Measurements from ENCODE around the gene CD276. TPM values are rescaled to one million over a fixed set of nuclear protein-coding genes. Genes with fewer than 3 reads are reported as not detected.
"Not testable (repeated sequence)": the region's sequence is repeated elsewhere in the genome, so short reads cannot be mapped to it uniquely, and the experiment has no call there.

CD276 gene
- 40.6 TPM for total RNA-seq
- polyA plus RNA-seq = 55.4 TPM

DNA sequence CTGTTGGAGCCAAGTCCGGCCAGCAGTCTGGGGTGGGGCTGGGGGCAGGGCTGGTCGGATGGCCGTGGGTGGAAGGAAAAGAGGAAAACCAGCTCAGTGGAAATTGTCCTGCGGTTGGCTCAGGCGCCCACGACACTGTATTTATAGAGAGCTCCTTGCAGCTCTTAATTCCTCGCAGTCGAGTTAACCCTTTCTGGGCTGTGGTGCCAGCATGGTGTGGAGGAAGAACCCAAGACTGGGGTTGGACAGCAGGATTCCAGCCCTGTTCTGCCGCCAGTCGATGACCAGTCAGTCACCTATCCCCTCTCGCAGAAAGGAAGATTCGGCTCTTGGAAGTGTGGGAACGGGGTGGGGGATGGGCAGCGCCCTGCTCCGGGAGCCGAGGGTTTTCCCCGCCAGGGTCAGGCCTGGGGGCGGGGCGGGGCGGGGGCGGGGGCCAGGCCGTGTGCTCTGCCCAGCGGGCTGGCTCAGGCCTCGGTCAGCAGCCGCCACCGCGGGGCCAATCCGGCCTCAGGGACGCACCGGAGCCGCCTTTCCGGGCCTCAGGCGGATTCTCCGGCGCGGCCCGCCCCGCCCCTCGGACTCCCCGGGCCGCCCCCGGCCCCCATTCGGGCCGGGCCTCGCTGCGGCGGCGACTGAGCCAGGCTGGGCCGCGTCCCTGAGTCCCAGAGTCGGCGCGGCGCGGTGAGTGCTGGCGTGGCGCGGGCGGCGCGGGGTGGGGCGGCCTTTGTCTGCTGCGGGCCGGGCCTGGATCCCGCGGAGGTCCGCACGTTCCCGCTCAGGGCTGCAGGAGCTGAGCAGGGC, at the start of gene CD276:
CD276 (plus strand) TSS at position 607 of the 804 bp plus-strand sequence. CDS start 15,257 bp downstream, outside the sequence.
- 1% methylated on average over 68 of the region's 69 CpGs for WGBS
- DNase-seq (ENCODE audit: extremely low spot score) = no peak
- no peaks in the 10 kb centered on the region for H3K36me3 ChIP-seq (ENCODE audit: insufficient read depth)
- no peaks in the 10 kb centered on the region for H3K4me1 ChIP-seq (ENCODE audit: insufficient read depth)
- peak within 1 kb of the TSS; percentile 85 for H3K4me3 ChIP-seq (ENCODE audit: low read depth, low read length)
- H3K27ac ChIP-seq (ENCODE audit: low read depth) = peak within 1 kb of the TSS; percentile 60

- no peak overlapping the region for H3K4me3 ChIP-seq (ENCODE audit: low read depth, low read length)
Observed at GRCh38 chr15:73637527-73637926, 46.7 kb upstream of the CD276 start.

GRCh38 chr15:73639464-73639863, 44.7 kb upstream of the CD276 start:
- not testable (repeated sequence) for H3K4me1 ChIP-seq (ENCODE audit: insufficient read depth); H3K36me3 ChIP-seq (ENCODE audit: insufficient read depth); H3K4me3 ChIP-seq (ENCODE audit: low read depth, low read length); DNase-seq (ENCODE audit: extremely low spot score); H3K27ac ChIP-seq (ENCODE audit: low read depth)
- 55% methylated on average over 5 of the region's 5 CpGs for WGBS

More at GRCh38 chr15:73637527-73637926, 46.7 kb upstream of the CD276 start:
- no peaks in the 10 kb centered on the region for H3K36me3 ChIP-seq (ENCODE audit: insufficient read depth)
- H3K27ac ChIP-seq (ENCODE audit: low read depth) = no peak overlapping the region
- H3K4me1 ChIP-seq (ENCODE audit: insufficient read depth) = no peaks in the 10 kb centered on the region
- 35% methylated on average over 2 of the region's 2 CpGs for WGBS
- no peak for DNase-seq (ENCODE audit: extremely low spot score)

DNA sequence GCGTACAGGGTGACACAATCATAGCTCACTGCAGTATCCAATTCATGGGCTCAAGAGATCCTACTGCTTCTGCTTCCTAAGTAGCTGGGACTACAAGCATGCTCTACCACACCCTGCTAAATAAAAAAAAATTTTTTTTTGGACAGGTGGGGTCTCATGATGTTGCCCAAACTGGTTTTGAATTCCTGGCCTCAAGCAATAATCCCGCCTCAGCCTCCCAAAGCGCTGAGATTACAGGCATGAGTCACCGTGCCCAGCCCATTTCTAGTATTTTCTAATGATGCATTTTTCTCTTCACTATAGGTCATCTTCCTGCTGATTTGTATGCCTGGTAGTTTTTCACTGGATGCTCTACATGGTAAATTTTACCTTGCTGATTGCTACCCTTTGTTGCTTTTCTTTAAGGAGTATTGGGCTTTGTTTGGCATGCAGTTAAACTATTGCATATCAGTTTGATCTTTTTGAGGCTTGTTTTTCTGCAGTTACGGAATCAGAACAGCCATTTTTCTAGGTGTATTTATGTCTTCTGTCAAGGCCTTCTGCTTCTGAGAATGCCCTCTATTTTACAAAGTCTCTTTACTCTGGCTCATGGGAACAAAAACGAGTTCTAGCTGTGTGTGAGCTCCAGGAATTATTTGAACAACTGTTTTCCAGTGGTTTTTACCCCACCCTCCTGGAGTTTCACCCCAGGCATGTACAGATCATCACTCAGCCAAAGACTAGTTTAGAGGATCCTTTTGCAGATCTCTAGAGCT, 36.7 kb upstream of the CD276 start:
- DNase-seq (ENCODE audit: extremely low spot score) = no peak
- Histone ChIP-seq H3K4me3 (ENCODE audit: low read depth, low read length) (no peak overlapping the region), H3K4me1 (ENCODE audit: insufficient read depth) (no peaks in the 10 kb centered on the region), H3K36me3 (ENCODE audit: insufficient read depth) (no peaks in the 10 kb centered on the region), H3K27ac (ENCODE audit: low read depth) (no peak overlapping the region)
- 66% methylated on average over 6 of the region's 6 CpGs for WGBS

- Histone ChIP-seq H3K36me3 (ENCODE audit: insufficient read depth) (no peaks in the 10 kb centered on the region), H3K4me1 (ENCODE audit: insufficient read depth) (no peaks in the 10 kb centered on the region), H3K4me3 (ENCODE audit: low read depth, low read length) (no peak overlapping the region), H3K27ac (ENCODE audit: low read depth) (no peak overlapping the region)
- no peak for DNase-seq (ENCODE audit: extremely low spot score)
- WGBS = 64% methylated on average over 2 of the region's 2 CpGs
Observed at GRCh38 chr15:73648014-73648295, 36.2 kb upstream of the CD276 start.

- WGBS = 70% methylated on average over 3 of the region's 3 CpGs
- H3K36me3 ChIP-seq (ENCODE audit: insufficient read depth) = no peaks in the 10 kb centered on the region
- no peaks in the 10 kb centered on the region for H3K4me1 ChIP-seq (ENCODE audit: insufficient read depth)
- H3K27ac ChIP-seq (ENCODE audit: low read depth) = no peak overlapping the region
- no peak for DNase-seq (ENCODE audit: extremely low spot score)
- H3K4me3 ChIP-seq (ENCODE audit: low read depth, low read length) = no peak overlapping the region
Observed at GRCh38 chr15:73650416-73651126, 33.6 kb upstream of the CD276 start.

DNA sequence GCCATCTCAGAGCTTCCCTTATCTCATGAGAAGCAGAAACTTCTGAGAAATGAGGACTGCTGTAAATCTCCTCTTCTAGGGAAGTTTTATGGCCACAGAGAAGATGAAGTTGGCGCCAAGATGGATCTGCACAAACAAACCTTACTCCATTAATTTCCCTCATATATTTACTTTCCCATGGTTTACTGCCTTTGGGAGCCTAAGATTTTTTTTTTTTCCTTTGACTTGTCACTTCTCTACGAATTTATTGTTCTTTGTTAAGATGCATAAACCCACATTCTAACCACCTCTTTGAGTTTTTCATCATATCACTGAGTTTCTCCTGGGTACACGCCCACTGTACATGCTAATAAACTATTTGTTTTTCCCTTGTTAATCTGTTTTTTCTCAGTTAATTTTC, 29.5 kb upstream of the CD276 start:
- H3K4me3 ChIP-seq (ENCODE audit: low read depth, low read length) = no peak overlapping the region
- no peak overlapping the region for H3K27ac ChIP-seq (ENCODE audit: low read depth)
- WGBS = 38% methylated on average over 3 of the region's 3 CpGs
- no peak for DNase-seq (ENCODE audit: extremely low spot score)
- H3K4me1 ChIP-seq (ENCODE audit: insufficient read depth) = no peaks in the 10 kb centered on the region
- H3K36me3 ChIP-seq (ENCODE audit: insufficient read depth) = no peaks in the 10 kb centered on the region

DNA sequence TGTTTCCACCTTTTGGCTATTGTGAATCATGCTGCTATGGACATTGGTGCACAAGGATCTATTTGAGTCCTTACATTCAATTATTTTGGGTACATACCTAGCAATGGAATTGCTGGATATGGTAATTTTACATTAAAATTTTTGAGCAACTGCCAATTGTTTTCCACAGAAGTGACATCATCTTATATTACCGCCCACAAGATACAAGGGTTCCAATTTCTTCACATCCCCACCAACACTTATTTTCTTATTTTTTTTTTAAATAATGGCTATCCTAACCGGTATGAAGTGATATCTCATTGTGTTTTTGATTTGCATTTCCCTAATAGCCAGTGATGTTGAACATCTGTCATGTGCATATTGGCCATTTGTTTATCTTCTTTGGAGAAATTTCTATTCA, 28.5 kb upstream of the CD276 start:
- 73% methylated on average over 2 of the region's 2 CpGs for WGBS

GRCh38 chr15:73658645-73659044, 25.5 kb upstream of the CD276 start:
- WGBS = 77% methylated on average over 1 of the region's 1 CpG
- Histone ChIP-seq H3K27ac (ENCODE audit: low read depth) (no peak overlapping the region), H3K36me3 (ENCODE audit: insufficient read depth) (no peaks in the 10 kb centered on the region), H3K4me1 (ENCODE audit: insufficient read depth) (no peaks in the 10 kb centered on the region), H3K4me3 (ENCODE audit: low read depth, low read length) (no peak overlapping the region)
- DNase-seq (ENCODE audit: extremely low spot score) = no peak

More for the DNA sequence above, 28.5 kb upstream of the CD276 start:
- Histone ChIP-seq H3K4me3 (ENCODE audit: low read depth, low read length) (no peak overlapping the region), H3K36me3 (ENCODE audit: insufficient read depth) (no peaks in the 10 kb centered on the region), H3K4me1 (ENCODE audit: insufficient read depth) (no peaks in the 10 kb centered on the region), H3K27ac (ENCODE audit: low read depth) (no peak overlapping the region)
- DNase-seq (ENCODE audit: extremely low spot score) = no peak

- Histone ChIP-seq H3K4me1 (ENCODE audit: insufficient read depth) (no peaks in the 10 kb centered on the region), H3K4me3 (ENCODE audit: low read depth, low read length) (no peak overlapping the region), H3K36me3 (ENCODE audit: insufficient read depth) (no peaks in the 10 kb centered on the region), H3K27ac (ENCODE audit: low read depth) (no peak overlapping the region)
- no peak for DNase-seq (ENCODE audit: extremely low spot score)
Observed at GRCh38 chr15:73660455-73660854, 23.7 kb upstream of the CD276 start.

- no peaks in the 10 kb centered on the region for H3K36me3 ChIP-seq (ENCODE audit: insufficient read depth)
- no peaks in the 10 kb centered on the region for H3K4me1 ChIP-seq (ENCODE audit: insufficient read depth)
- DNase-seq (ENCODE audit: extremely low spot score) = no peak
- WGBS = 97% methylated on average over 1 of the region's 1 CpG
- H3K27ac ChIP-seq (ENCODE audit: low read depth) = no peak overlapping the region
- no peak overlapping the region for H3K4me3 ChIP-seq (ENCODE audit: low read depth, low read length)
Observed at GRCh38 chr15:73674587-73674986, 9.6 kb upstream of the CD276 start.

DNA sequence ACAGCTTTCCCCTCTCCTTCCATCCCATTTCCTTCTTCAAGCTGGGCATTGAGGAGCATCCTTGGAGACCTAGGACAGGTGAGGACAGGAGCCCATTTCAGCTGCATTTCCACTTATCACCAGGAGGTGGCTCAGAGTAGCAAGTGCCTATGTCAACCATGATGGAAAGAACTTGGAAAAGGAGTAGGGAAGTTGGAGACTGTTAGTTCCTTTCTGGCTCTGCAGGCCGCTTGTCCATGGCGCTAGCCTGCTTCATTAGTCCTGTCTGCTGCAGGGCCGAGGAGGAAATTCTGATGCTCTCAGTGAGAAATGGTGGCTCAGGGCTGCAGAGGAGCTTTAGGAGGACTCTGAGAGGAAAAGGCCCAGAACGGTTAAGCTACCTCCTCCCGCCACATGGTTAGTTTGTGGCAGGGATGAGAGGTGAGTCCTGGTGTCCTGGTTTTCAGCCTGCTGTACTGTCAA, 7.0 kb upstream of the CD276 start:
- DNase-seq (ENCODE audit: extremely low spot score) = no peak
- 43% methylated on average over 5 of the region's 5 CpGs for WGBS
- Histone ChIP-seq H3K4me1 (ENCODE audit: insufficient read depth) (no peaks in the 10 kb centered on the region), H3K36me3 (ENCODE audit: insufficient read depth) (no peaks in the 10 kb centered on the region), H3K27ac (ENCODE audit: low read depth) (no peak overlapping the region), H3K4me3 (ENCODE audit: low read depth, low read length) (no peak overlapping the region)

DNA sequence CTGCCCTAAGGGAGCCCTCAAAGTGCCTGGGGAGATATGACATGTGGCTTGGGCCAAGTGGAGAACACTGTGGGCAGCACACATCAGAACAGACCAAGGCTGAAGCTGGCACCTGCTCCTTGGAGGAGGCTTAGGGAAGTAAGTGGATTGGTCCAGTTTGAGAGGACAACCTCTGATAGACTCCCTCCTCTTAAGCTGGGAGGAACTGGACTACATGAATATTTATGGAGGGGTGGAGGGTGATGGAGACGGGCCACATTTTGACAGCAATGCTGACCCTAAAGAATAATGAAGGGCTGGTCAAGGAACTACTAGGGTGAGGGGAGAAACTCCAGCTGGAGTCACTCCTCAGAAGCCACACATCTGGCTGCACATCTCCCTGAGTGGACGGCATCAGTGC, 6.5 kb upstream of the CD276 start:
- no peak for DNase-seq (ENCODE audit: extremely low spot score)
- H3K27ac ChIP-seq (ENCODE audit: low read depth) = no peak overlapping the region
- H3K4me3 ChIP-seq (ENCODE audit: low read depth, low read length) = no peak overlapping the region
- 61% methylated on average over 2 of the region's 2 CpGs for WGBS
- H3K36me3 ChIP-seq (ENCODE audit: insufficient read depth) = no peaks in the 10 kb centered on the region
- no peaks in the 10 kb centered on the region for H3K4me1 ChIP-seq (ENCODE audit: insufficient read depth)

GRCh38 chr15:73678498-73678897, 5.7 kb upstream of the CD276 start:
- WGBS = 77% methylated on average over 3 of the region's 3 CpGs
- no peak overlapping the region for H3K4me3 ChIP-seq (ENCODE audit: low read depth, low read length)
- H3K4me1 ChIP-seq (ENCODE audit: insufficient read depth) = no peaks in the 10 kb centered on the region
- no peaks in the 10 kb centered on the region for H3K36me3 ChIP-seq (ENCODE audit: insufficient read depth)
- no peak overlapping the region for H3K27ac ChIP-seq (ENCODE audit: low read depth)
- DNase-seq (ENCODE audit: extremely low spot score) = no peak
